Measurements from ENCODE around the gene LRRC4C.
"Not testable (repeated sequence)": the region's sequence is repeated elsewhere in the genome, so short reads cannot be mapped to it uniquely, and the experiment has no call there.

LRRC4C gene

GRCh38 chr11:40958707-40959106 lies 500.7 kb downstream of the LRRC4C start:
- no peak for TF ChIP-seq CTCF (conservative IDR thresholded peaks at IDR 0.05)
- H3K27ac ChIP-seq, result no peak overlapping the region

GRCh38 chr11:40952479-40952878 lies 507.0 kb downstream of the LRRC4C start:
- no peak overlapping the region for H3K27ac ChIP-seq
- no peak for TF ChIP-seq CTCF (conservative IDR thresholded peaks at IDR 0.05)

- no peak overlapping the region for H3K27ac ChIP-seq
- TF ChIP-seq CTCF (conservative IDR thresholded peaks at IDR 0.05), result no peak
Measured at GRCh38 chr11:40938002-40938401, 521.5 kb downstream of the LRRC4C start.

- peak; percentile 51 for TF ChIP-seq CTCF (conservative IDR thresholded peaks at IDR 0.05)
- H3K27ac ChIP-seq, result no peak overlapping the region
Measured at GRCh38 chr11:40924915-40925314, 534.5 kb downstream of the LRRC4C start.

- H3K27ac ChIP-seq, result no peak overlapping the region
Measured at GRCh38 chr11:40921246-40921645, 538.2 kb downstream of the LRRC4C start.

GRCh38 chr11:40910774-40911173 lies 548.7 kb downstream of the LRRC4C start:
- not testable (repeated sequence) for H3K27ac ChIP-seq

More at GRCh38 chr11:40921246-40921645, 538.2 kb downstream of the LRRC4C start:
- TF ChIP-seq CTCF (conservative IDR thresholded peaks at IDR 0.05), result no peak

GRCh38 chr11:40894501-40894900 lies 565.0 kb downstream of the LRRC4C start:
- TF ChIP-seq CTCF (conservative IDR thresholded peaks at IDR 0.05), result no peak
- H3K27ac ChIP-seq, result no peak overlapping the region

- no peak for TF ChIP-seq CTCF (conservative IDR thresholded peaks at IDR 0.05)
- H3K27ac ChIP-seq, result no peak overlapping the region
Measured at GRCh38 chr11:40885250-40885954, 574.0 kb downstream of the LRRC4C start.
